ENCODE results near the gene CNTF.
"Not testable (repeated sequence)": the region's sequence is repeated elsewhere in the genome, so short reads cannot be mapped to it uniquely, and the experiment has no call there.

Gene CNTF, protein sequence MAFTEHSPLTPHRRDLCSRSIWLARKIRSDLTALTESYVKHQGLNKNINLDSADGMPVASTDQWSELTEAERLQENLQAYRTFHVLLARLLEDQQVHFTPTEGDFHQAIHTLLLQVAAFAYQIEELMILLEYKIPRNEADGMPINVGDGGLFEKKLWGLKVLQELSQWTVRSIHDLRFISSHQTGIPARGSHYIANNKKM

DNA sequence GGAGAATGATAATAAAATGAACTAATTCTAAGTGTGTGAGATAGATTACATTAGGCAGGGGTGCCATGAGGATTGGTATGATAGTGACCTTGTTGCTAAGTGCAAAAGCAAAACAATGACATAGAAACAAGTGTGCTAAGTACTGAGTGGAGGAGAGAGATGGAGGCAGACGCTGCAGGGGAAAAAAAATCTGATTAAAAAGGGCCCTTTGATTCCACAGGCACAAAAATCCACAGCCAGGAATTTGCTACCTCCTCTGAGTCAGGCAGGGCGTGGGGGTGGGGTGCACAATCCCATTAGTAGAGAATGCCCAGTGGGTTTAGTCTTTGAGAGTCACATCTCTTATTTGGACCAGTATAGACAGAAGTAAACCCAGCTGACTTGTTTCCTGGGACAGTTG is at the start of gene CNTF:
Gene CNTF (plus strand): TSS at position 322 of the 400 bp plus-strand sequence. CDS start 88 bp downstream, outside the sequence.
- no peak for DNase-seq

- DNase-seq: not testable (repeated sequence)
Observed at GRCh38 chr11:58572906-58573305, 49.6 kb upstream of the CNTF start.

DNA sequence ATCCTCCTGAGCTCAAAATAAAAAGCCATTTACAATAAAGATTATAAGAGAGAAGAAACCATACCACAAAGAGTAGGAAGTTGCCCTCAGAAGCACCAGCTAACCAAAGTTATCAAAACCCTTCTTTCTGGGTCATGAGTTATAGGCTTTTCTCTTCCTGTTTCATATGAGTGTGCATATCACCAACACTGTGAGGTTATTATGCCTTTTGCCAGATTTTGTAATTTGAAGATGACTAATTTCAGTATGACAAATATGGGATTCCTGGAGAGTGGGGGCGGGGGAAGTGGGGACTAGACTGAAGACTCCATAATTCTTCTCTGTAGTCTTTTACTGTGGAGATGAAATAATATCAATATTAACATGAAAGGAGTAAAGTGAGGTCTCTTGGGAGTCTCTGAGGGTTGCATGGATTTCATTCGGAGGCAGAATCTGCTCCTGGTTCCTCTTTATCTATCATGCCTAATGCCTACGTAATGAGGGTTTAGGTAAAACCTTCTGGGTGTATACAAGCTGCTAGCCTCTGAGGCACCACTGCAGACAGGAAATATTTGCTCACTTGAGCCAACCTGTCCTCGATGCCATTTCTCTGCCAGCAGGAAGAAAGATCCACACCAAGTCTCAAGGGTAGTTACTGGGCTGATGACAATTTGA is 48.9 kb upstream of the CNTF start:
- no peak for DNase-seq

- no peak for DNase-seq
Observed at GRCh38 chr11:58574881-58575280, 47.6 kb upstream of the CNTF start.

- no peak for DNase-seq
Observed at GRCh38 chr11:58575377-58576020, 47.0 kb upstream of the CNTF start, which contains the start of gene LPXN. LPXN (minus strand) TSS chr11:58575856; CDS start chr11:58575772, 84 bp downstream.

GRCh38 chr11:58576887-58577471 is 45.5 kb upstream of the CNTF start:
- no peak for DNase-seq

- DNase-seq: no peak
Observed at GRCh38 chr11:58577555-58578135, 44.8 kb upstream of the CNTF start.

DNA sequence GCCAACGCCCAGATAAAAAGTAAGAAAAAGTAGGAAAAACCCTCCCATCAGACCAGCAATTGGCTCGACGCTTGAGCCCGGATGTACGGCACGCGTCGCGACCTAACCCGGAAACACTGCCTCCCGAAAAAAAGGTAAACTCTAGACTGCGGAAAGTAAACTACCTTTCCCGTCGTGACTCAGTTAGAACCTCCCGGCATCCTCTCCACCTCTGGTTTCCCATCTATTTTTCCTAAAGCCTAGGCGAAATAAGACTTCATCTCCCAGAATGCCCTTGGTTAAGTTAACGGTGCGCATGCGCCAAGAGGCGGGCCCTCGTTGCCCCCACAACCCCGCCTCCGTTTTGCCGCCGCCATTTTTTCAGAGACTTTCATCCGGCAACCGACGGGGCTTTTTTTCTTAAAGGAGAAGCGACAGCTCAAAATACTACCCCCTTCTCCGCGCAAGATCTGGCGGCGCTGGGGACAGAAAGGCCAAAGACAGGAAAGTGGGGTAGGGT is 44.3 kb upstream of the CNTF start:
- DNase-seq: peak; percentile 99

DNA sequence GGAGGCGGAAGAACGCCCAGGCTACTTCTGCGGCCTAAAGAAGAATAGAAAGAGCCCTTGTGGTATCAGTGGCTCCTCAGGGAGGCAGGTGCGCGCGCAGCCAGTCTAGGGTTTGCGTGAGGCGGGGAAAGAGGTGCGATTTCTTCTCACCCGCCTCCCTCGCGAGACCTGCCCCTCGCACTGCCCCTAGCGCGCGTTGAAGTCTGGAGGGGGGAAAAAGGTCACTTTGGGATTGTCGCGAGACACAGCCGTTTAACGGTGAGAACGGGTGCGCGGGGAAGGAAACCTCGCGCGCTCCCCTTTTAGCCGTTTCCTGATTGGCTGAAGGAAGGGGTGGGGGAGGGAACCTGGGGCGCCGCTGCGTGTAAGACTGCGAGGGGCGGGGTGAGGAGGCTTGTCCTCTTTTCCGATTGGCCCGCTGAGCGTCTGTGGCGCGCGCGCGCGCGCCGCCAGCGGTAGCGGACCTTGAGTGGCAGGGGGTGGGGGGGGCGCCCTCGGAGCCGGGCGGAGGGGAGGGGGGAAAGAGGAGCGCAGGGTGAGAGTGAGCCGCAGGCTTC is 43.8 kb upstream of the CNTF start, which contains the start of gene ZFP91:
Gene ZFP91 (plus strand): TSS at position 429 of the 557 bp plus-strand sequence. CDS start 219 bp downstream, outside the sequence.
- DNase-seq: peak; percentile 95

GRCh38 chr11:58579192-58580129 is 43.0 kb upstream of the CNTF start:
- peak; percentile 76 for DNase-seq

- no peak for DNase-seq
Observed at GRCh38 chr11:58580311-58580710, 42.2 kb upstream of the CNTF start.

GRCh38 chr11:58582437-58582836 is 40.0 kb upstream of the CNTF start:
- no peak for DNase-seq

DNA sequence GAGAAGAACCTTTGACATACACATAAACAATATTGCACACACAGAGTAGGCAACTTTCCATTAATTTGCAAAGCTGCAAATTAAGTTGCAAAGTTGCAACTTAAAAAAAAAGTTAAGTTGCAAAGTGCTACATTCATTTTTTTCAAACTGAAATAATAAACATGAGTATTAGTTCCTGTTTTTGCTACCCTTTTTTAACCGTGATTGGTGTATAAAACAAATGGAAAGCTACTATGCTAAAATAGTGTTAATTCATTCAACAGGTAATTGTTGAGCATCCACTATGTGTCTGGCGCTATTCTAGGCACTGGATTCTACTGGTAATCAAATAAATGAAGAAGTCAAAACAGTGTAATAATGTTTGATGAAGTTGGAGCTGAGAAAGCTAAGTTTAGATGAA is 35.5 kb upstream of the CNTF start:
- no peak for DNase-seq

DNA sequence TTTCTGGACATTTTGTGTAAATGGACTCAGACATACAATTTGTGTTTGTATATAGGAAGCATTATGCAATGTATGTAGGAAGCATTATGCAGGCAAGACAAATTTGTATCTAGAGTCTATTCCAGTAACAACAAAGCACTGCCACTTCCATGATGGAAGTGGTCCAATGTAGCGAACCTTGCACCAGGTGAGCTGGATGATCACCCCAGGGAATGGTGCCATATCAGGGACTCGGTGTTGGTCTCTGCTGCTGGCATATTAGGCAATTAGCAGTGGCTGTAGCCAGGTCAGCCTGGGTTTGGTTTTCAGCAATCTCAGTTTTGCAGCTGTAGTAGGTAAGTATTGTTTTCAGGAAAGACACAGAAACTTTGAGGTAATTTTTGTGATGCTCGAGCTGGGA is 30.8 kb upstream of the CNTF start:
- DNase-seq: no peak

DNA sequence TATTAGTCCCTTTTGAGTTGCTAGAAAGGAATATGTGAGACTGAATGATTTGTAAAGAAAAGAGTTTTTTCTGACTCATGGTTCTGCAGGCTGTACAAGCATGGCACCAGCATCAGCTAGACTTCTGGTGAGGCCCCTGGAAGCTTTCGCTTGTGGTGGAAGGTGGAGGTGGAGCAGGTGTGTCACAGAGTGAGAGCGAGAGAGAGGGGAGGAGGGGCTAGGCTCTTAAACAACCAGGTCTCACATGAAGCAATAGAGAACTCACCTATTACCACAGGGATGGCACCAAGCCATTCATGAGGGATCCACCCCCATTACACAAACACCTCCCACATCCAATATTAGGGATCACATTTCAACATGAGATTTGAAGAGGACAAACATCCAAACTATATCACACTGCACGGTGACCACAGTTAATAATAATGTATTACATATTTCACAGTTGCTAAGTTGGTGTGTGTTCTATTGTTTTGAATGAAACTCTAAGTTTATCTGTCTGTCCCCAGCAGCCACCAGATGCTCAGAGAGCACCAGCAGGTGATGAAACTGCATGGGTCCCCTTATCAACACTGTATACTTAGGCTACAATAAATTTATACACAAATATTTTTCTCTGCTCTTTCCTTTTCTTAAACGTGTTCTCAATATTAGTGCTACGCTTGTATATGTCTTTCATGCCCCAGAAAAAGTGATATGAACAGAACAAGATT is 29.5 kb upstream of the CNTF start:
- no peak for DNase-seq

DNA sequence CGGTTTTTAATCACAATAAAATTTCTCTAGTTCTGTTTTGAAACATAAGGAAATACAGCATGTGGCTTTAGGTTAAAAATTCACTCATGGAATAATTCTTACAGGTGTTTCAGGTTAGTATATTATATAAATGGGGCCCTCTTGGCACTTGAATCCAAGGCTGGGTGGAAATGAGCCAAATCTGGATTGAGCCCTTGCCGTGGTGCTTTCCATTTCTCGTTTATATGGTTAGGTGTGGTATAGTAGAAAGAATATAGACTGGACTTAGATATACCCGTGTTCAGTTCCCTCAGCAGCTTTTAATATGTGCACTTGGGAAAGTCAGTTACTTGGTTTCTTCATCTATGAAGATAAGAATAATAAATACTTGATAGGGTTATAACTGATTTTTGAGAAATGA is 27.6 kb upstream of the CNTF start:
- no peak for DNase-seq

DNA sequence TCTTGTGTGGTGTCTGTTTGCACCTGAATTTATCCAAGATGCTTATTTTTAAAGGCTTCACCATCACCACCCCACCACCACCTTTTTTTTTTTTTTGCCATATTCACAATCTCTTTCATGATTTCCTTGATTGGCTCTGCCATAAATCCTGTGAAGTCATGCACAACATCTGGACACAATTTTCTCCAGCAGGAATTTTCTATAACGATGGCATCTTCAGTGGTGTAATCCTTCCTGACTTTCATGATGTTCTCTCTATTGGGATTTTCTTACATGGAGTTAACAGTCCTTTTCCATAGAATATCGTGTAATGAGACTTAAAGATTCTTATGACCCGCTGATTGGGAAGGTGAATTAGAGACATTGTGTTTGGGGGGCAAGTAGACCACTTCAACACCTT is 25.8 kb upstream of the CNTF start:
- no peak for DNase-seq

DNA sequence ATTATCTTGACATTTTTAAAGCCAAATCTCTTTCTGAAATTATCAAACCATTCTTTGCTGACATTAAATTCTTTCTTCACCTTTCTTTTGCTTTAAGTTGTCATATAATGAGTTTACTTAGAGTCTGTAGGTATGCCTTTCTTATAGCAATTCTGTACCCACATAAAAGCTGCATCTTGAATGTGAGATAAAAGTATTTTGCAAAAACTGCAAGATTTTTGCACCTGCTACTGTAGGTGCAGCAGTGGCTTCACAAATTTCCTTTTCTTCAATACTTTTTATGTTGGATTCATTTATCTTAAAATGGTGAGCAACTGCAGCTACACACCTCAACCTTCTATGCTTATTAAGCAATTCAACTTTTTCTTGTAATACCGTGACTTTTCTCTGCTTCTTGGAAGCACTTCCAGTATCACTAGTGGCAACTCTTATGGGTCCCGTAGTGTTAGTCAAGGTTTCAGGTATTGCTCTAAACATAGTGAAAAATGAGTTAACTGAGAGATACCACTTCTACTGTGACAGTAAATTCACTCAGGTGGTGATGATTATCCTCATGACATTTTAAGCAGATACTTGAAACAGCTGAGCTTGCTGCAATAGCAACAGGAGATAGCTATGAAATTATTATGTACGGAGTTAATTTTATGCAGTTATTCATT is 24.9 kb upstream of the CNTF start:
- DNase-seq: no peak

GRCh38 chr11:58600510-58600909 is 22.0 kb upstream of the CNTF start:
- DNase-seq: no peak

Data from NCI-H526 treated with DMSO at 0.1 percent for 48 hours (cell line).